A549 (cell line): ENCODE data around the gene ITGB7. TPM values are rescaled to one million over a fixed set of nuclear protein-coding genes. Genes with fewer than 3 reads are reported as not detected.

ENCODE experiments used
- ATAC-seq, 2 experiments: fragments of 200-7000 bp in 1 of 2; fragments of >200 bp in 1 of 2; cut with Nextera tagmentation in 1 of 2; cut with Tn5 transposase in 1 of 2; 3 replicates each; pipeline versions ENCODE4 v1.8.0 to v1.9.1; 2018 to 2020; ENCODE audit warnings: mild to moderate bottlenecking in 1 of 2, moderate library complexity in 1 of 2
- CTCF ChIA-PET: fragments of 300-600 bp; sonication (Branson Sonifier 250); formaldehyde crosslinking; extraction: SDS; loops from one replicate; lab custom pipeline; 2021; ENCODE audit warnings: antibody characterized with exemption, inconsistent platforms; lab: Yijun Ruan, JAX
- POLR2A ChIA-PET: fragments of 350-600 bp; formaldehyde crosslinking; extraction: SDS; loops from one replicate; lab custom pipeline; 2021; ENCODE audit warnings: antibody characterized with exemption, inconsistent platforms; lab: Yijun Ruan, JAX
- DNase-seq, 2 experiments: peaks; one replicate each; pipeline versions ENCODE4 v3.0.0 to v3.0.0-alpha.2; 2011 to 2016; ENCODE audit warnings: low read depth in 1 of 2, low spot score in 1 of 2
- FAIRE-seq: peaks from 2 replicates; lab custom pipeline; 2011; peaks lifted over from hg19 to GRCh38; lab: Jason Lieb, UNC
- H3K27ac ChIP-seq, 2 experiments: fragments of >200 bp; sonication (Bioruptor Twin); formaldehyde crosslinking; 3 replicates each; pipeline ENCODE4 v1.5.1; 2016 to 2017
- H3K4me1 ChIP-seq: fragments of >200 bp; sonication (Bioruptor Twin); formaldehyde crosslinking; 3 replicates; pipeline ENCODE4 v1.6.1; 2016
- H3K4me2 ChIP-seq: fragments of >200 bp; sonication (Bioruptor Twin); formaldehyde crosslinking; 3 replicates; pipeline ENCODE4 v1.6.1; 2016
- H3K4me3 ChIP-seq: fragments of >200 bp; sonication (Bioruptor Twin); formaldehyde crosslinking; 3 replicates; pipeline ENCODE4 v1.5.1; 2016
- H3K9me3 ChIP-seq: fragments of >200 bp; sonication (Bioruptor Twin); formaldehyde crosslinking; 3 replicates; pipeline ENCODE4 v1.6.1; 2016
- ATOH8 ChIP-seq: fragments of 250-450 bp; sonication (Bioruptor Pico); IDR thresholded peaks from 2 replicates; pipeline ENCODE4 v1.5.0; 2020; ENCODE audit warnings: low read depth, mild to moderate bottlenecking, moderate library complexity
- BHLHE40 ChIP-seq: IDR thresholded peaks from 2 replicates; pipeline ENCODE4 v1.6.1; 2012; ENCODE audit warnings: low read depth, low read length, inconsistent platforms
- CBX2 ChIP-seq: fragments of 200-600 bp; sonication (generic); IDR thresholded peaks from 2 replicates; pipeline ENCODE4 v1.6.1; 2016; ENCODE audit warnings: low read depth, mild to moderate bottlenecking, borderline replicate concordance
- CBX8 ChIP-seq: fragments of 200-600 bp; sonication (generic); IDR thresholded peaks from 2 replicates; pipeline ENCODE4 v1.6.1; 2016
- CHD2 ChIP-seq: fragments of 150-350 bp; IDR thresholded peaks from 2 replicates; pipeline ENCODE4 v1.6.1; 2014; ENCODE audit warnings: low read length; ENCODE audit not compliant: partially characterized antibody
- CHD4 ChIP-seq: fragments of 200-600 bp; sonication (generic); IDR thresholded peaks from 2 replicates; pipeline ENCODE4 v1.6.1; 2016; ENCODE audit warnings: antibody characterized with exemption, mild to moderate bottlenecking, borderline replicate concordance
- EHF ChIP-seq: fragments of 250-450 bp; sonication (Bioruptor Pico); IDR thresholded peaks from 2 replicates; pipeline ENCODE4 v1.5.0; 2020; ENCODE audit warnings: mild to moderate bottlenecking
- EP300 ChIP-seq, 2 experiments: fragments of >200 bp; sonication (Bioruptor Twin); formaldehyde crosslinking; IDR thresholded peaks; 2 replicates in 1 of 2; 3 replicates in 1 of 2; pipeline ENCODE4 v1.6.1; 2016 to 2017
- ESRRA ChIP-seq: fragments of 150-350 bp; IDR thresholded peaks from 2 replicates; pipeline ENCODE4 v1.6.1; 2014; ENCODE audit warnings: mild to moderate bottlenecking, low read length, borderline replicate concordance
- FOSL2 ChIP-seq, 2 experiments: fragments of 450-650 bp in 1 of 2; fragments of >200 bp in 1 of 2; sonication (Bioruptor Twin) in 1 of 2; formaldehyde crosslinking; IDR thresholded peaks; 2 replicates each; pipeline versions ENCODE4 v1.5.0 to v1.6.1; 2016 to 2020; ENCODE audit warnings: mild to moderate bottlenecking in 1 of 2, moderate library complexity in 1 of 2
- FOXS1 ChIP-seq: fragments of 250-450 bp; sonication (Bioruptor Pico); IDR thresholded peaks from 2 replicates; pipeline ENCODE4 v1.5.0; 2020; ENCODE audit warnings: mild to moderate bottlenecking, moderate library complexity
- HDAC2 ChIP-seq: fragments of 200-600 bp; sonication (generic); IDR thresholded peaks from 2 replicates; pipeline ENCODE4 v1.6.1; 2016
- HOXB13 ChIP-seq: fragments of 250-450 bp; sonication (Bioruptor Pico); IDR thresholded peaks from 2 replicates; pipeline ENCODE4 v1.5.0; 2020; ENCODE audit warnings: low read depth, mild to moderate bottlenecking, moderate library complexity
- HOXB5 ChIP-seq: fragments of 250-450 bp; sonication (Bioruptor Pico); IDR thresholded peaks from 2 replicates; pipeline ENCODE4 v1.5.0; 2020; ENCODE audit warnings: mild to moderate bottlenecking, moderate library complexity
- JUN ChIP-seq, 2 experiments: fragments of >200 bp; sonication (Bioruptor Twin); formaldehyde crosslinking; IDR thresholded peaks; 2 replicates in 1 of 2; 3 replicates in 1 of 2; pipeline ENCODE4 v1.6.1; 2016 to 2017
- KDM1A ChIP-seq: fragments of 200-600 bp; sonication (generic); IDR thresholded peaks from 2 replicates; pipeline ENCODE4 v1.6.1; 2016; ENCODE audit warnings: low read depth, mild to moderate bottlenecking
- MAX ChIP-seq: IDR thresholded peaks from 2 replicates; pipeline ENCODE4 v1.6.1; 2012
- NFE2L2 ChIP-seq: fragments of 150-350 bp; conservative IDR thresholded peaks from 2 replicates; pipeline ENCODE4 v1.6.1; 2014; ENCODE audit warnings: low read length
- NPAS2 ChIP-seq: fragments of 250-450 bp; sonication (Bioruptor Pico); IDR thresholded peaks from 2 replicates; pipeline ENCODE4 v1.8.0; 2022; ENCODE audit warnings: mild to moderate bottlenecking, moderate library complexity, borderline replicate concordance
- NR3C1 ChIP-seq: fragments of >200 bp; sonication (Bioruptor Twin); formaldehyde crosslinking; IDR thresholded peaks from 3 replicates; pipeline ENCODE4 v1.6.1; 2017
- POLR2A ChIP-seq: IDR thresholded peaks from 2 replicates; pipeline ENCODE4 v1.6.1; 2012; ENCODE audit warnings: mild to moderate bottlenecking, low read length
- POLR2AphosphoS2 ChIP-seq: conservative IDR thresholded peaks from 2 replicates; pipeline ENCODE4 v1.6.1; 2012; ENCODE audit warnings: low read length, improper control_type of control experiment, inconsistent platforms
- RARB ChIP-seq: fragments of 250-450 bp; sonication (Bioruptor Pico); IDR thresholded peaks from 2 replicates; pipeline ENCODE4 v1.8.0; 2021; ENCODE audit warnings: mild to moderate bottlenecking, moderate library complexity
- RCOR1 ChIP-seq: fragments of 150-350 bp; IDR thresholded peaks from 2 replicates; pipeline ENCODE4 v1.6.1; 2014; ENCODE audit warnings: antibody characterized with exemption, low read length, low read depth
- RFX5 ChIP-seq: fragments of 450-650 bp; IDR thresholded peaks from 2 replicates; pipeline ENCODE4 v1.7.1; 2014; ENCODE audit warnings: antibody characterized with exemption, mild to moderate bottlenecking, moderate library complexity
- SMC3 ChIP-seq: fragments of >200 bp; sonication (Bioruptor Twin); formaldehyde crosslinking; IDR thresholded peaks from 3 replicates; pipeline ENCODE4 v1.6.1; 2018; ENCODE audit warnings: inconsistent platforms
- SREBF2 ChIP-seq: fragments of 450-650 bp; IDR thresholded peaks from 2 replicates; pipeline ENCODE4 v1.6.1; 2014; ENCODE audit warnings: mild to moderate bottlenecking, moderate library complexity
- TFCP2L1 ChIP-seq: fragments of 250-450 bp; sonication (Bioruptor Pico); IDR thresholded peaks from 2 replicates; pipeline ENCODE4 v1.5.0; 2021; ENCODE audit warnings: mild to moderate bottlenecking
- TP53 ChIP-seq: fragments of 250-450 bp; sonication (Bioruptor Pico); IDR thresholded peaks from 2 replicates; pipeline ENCODE4 v1.5.0; 2021; ENCODE audit warnings: mild to moderate bottlenecking, moderate library complexity
- ZC3H11A ChIP-seq: fragments of 450-650 bp; IDR thresholded peaks from 2 replicates; pipeline ENCODE4 v1.6.1; 2014; ENCODE audit warnings: antibody characterized with exemption, mild to moderate bottlenecking
- ZFP36 ChIP-seq: fragments of 450-650 bp; IDR thresholded peaks from 2 replicates; pipeline ENCODE4 v1.6.1; 2014; ENCODE audit warnings: borderline replicate concordance; ENCODE audit not compliant: partially characterized antibody
- ZNF302 ChIP-seq: fragments of 250-450 bp; sonication (Bioruptor Pico); IDR thresholded peaks from 2 replicates; pipeline ENCODE4 v1.9.0; 2021; ENCODE audit warnings: inconsistent platforms, mild to moderate bottlenecking, moderate library complexity
- ZSCAN20 ChIP-seq: fragments of 250-450 bp; sonication (Bioruptor Pico); IDR thresholded peaks from 2 replicates; pipeline ENCODE4 v1.8.0; 2022; ENCODE audit warnings: mild to moderate bottlenecking, moderate library complexity
- WGBS: methylation state at CpG from one replicate; pipeline ENCODE4 v1.1.6; 2017; ENCODE audit errors: missing lambda C conversion rate; 5-methylcytosine and 5-hydroxymethylcytosine counted together
- polyA plus RNA-seq, 4 experiments: library from polyadenylated mRNA; depleted of rRNA in 3 of 4; stranded (reverse); fragments of >200 nt; fragmentation: RNase III in 1 of 4; extraction: RNeasy Plus Mini Kit Qiagen cat#74134 plus additional on column Dnase treatment in 1 of 4; gene quantifications; 2 replicates in 3 of 4; 3 replicates in 1 of 4; pipeline ENCODE4 v1.2.3, GENCODE V29; 2011 to 2017
- TF ChIP-seq, protein P1 (sequence below): fragments of 200-600 bp; sonication (generic); IDR thresholded peaks from 2 replicates; pipeline ENCODE4 v1.6.1; 2016; ENCODE audit warnings: antibody characterized with exemption, mild to moderate bottlenecking, moderate library complexity
- TF ChIP-seq, protein P2 (sequence below): fragments of 150-350 bp; IDR thresholded peaks from 2 replicates; pipeline ENCODE4 v1.6.1; 2014; ENCODE audit warnings: low read depth, mild to moderate bottlenecking, low read length
- TF ChIP-seq, protein P3 (sequence below): fragments of >200 bp; sonication (Bioruptor Twin); formaldehyde crosslinking; IDR thresholded peaks from 2 replicates; pipeline ENCODE4 v1.6.1; 2016
- TF ChIP-seq, protein P4 (sequence below): fragments of >200 bp; sonication (Bioruptor Twin); formaldehyde crosslinking; IDR thresholded peaks from 3 replicates; pipeline ENCODE4 v1.6.1; 2016

The ITGB7 gene
- polyA plus RNA-seq, 2 of the 4 experiments (the other 2 are of a cell fraction), result 0.54 to 0.56 TPM

DNA sequence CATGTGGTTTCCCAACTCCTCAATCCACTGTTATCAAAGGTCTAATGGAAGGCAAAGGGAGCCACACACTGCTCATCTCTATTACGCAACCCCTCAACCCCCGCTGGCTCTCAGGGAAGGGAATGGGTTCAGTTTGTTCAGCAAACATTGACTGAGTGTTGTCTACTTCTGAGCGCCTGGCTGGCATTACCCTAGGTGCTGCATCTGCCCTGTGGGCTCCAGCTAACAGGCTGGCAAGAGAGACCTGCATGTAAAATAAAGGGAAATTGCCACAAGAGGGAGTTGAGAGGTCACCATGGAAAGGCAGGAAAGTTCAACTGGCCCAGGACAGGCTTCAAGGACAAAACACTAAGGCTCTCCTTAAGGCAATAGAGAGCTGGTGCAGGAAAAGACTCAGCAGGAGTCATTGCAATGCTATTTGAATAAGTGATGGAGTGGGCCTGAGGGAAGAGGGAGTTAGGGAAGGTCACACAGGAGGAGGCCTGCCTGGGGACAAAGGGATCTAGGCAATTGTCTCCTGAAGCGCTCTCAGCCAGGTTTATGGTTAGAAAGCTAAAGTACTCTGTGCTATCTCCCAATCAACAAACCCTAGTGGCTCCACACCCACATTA, 32.1 kb downstream of the ITGB7 start:
- CTCF ChIA-PET, result interaction anchor here (0.7 to 36.2 kb wide), 17 partner anchors 10 to 223 kb away, joined by 3 to 646 read pairs (median 4); partner anchors contain the start of genes ESPL1 and ITGB7
- ATAC-seq (peak; percentile 88 to 91), DNase-seq (peak; percentile 72 to 94), FAIRE-seq (no peak)
- peak overlapping the region; percentile 61 for H3K4me2 ChIP-seq
- H3K27ac ChIP-seq, result peak overlapping the region; percentile 79
- H3K4me3 ChIP-seq, result no peak overlapping the region
- WGBS, result 7% methylated on average over 4 of the region's 4 CpGs
- POLR2A ChIA-PET, result interaction anchor here (0.7 to 1.4 kb wide), 4 partner anchors 15 to 120 kb away, joined by 3 to 4 read pairs (median 3); partner anchors contain the start of gene PFDN5
- no peaks in the 10 kb centered on the region for H3K9me3 ChIP-seq
- H3K4me1 ChIP-seq, result peaks cover 70% of the 10 kb centered on the region
- TF ChIP-seq CHD2, result no peak
- no peak for TF ChIP-seq CBX8
- no peak for TF ChIP-seq NFE2L2
- no peak for TF ChIP-seq POLR2A
- TF ChIP-seq, protein P1, sequence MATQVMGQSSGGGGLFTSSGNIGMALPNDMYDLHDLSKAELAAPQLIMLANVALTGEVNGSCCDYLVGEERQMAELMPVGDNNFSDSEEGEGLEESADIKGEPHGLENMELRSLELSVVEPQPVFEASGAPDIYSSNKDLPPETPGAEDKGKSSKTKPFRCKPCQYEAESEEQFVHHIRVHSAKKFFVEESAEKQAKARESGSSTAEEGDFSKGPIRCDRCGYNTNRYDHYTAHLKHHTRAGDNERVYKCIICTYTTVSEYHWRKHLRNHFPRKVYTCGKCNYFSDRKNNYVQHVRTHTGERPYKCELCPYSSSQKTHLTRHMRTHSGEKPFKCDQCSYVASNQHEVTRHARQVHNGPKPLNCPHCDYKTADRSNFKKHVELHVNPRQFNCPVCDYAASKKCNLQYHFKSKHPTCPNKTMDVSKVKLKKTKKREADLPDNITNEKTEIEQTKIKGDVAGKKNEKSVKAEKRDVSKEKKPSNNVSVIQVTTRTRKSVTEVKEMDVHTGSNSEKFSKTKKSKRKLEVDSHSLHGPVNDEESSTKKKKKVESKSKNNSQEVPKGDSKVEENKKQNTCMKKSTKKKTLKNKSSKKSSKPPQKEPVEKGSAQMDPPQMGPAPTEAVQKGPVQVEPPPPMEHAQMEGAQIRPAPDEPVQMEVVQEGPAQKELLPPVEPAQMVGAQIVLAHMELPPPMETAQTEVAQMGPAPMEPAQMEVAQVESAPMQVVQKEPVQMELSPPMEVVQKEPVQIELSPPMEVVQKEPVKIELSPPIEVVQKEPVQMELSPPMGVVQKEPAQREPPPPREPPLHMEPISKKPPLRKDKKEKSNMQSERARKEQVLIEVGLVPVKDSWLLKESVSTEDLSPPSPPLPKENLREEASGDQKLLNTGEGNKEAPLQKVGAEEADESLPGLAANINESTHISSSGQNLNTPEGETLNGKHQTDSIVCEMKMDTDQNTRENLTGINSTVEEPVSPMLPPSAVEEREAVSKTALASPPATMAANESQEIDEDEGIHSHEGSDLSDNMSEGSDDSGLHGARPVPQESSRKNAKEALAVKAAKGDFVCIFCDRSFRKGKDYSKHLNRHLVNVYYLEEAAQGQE, result no peak
- no peak for TF ChIP-seq SREBF2
- TF ChIP-seq FOSL2 (IDR thresholded peaks at IDR 0.05), result no peak
- TF ChIP-seq FOSL2 (CRISPR knock-in tag; IDR thresholded peaks at IDR 0.05), result peak; percentile 31
- no peak for TF ChIP-seq HOXB13 (CRISPR knock-in tag)
- no peak for TF ChIP-seq POLR2AphosphoS2
- TF ChIP-seq BHLHE40, result no peak
- TF ChIP-seq ATOH8, result no peak
- no peak for TF ChIP-seq CBX2
- TF ChIP-seq FOXS1 (CRISPR knock-in tag), result no peak
- no peak for TF ChIP-seq ZSCAN20 (CRISPR knock-in tag)
- no peak for TF ChIP-seq NR3C1
- no peak for TF ChIP-seq NPAS2 (CRISPR knock-in tag)
- no peak for TF ChIP-seq ZNF302 (CRISPR knock-in tag)
- TF ChIP-seq RFX5, result no peak
- TF ChIP-seq EHF (CRISPR knock-in tag), result no peak
- TF ChIP-seq HOXB5, result no peak
- TF ChIP-seq, protein P2, sequence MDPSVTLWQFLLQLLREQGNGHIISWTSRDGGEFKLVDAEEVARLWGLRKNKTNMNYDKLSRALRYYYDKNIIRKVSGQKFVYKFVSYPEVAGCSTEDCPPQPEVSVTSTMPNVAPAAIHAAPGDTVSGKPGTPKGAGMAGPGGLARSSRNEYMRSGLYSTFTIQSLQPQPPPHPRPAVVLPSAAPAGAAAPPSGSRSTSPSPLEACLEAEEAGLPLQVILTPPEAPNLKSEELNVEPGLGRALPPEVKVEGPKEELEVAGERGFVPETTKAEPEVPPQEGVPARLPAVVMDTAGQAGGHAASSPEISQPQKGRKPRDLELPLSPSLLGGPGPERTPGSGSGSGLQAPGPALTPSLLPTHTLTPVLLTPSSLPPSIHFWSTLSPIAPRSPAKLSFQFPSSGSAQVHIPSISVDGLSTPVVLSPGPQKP, result no peak
- no peak for TF ChIP-seq ZC3H11A
- peak in 1 of 2 experiments; percentile 57; a peak in 1 of 5 replicates for TF ChIP-seq EP300 (IDR thresholded peaks at IDR 0.05)
- TF ChIP-seq JUN (IDR thresholded peaks at IDR 0.05), result peak in 1 of 2 experiments; percentile 71; a peak in 3 of 5 replicates
- peak; percentile 57 for TF ChIP-seq SMC3
- no peak for TF ChIP-seq RARB (CRISPR knock-in tag)
- no peak for TF ChIP-seq CHD4
- TF ChIP-seq TP53 (CRISPR knock-in tag), result no peak
- TF ChIP-seq, protein P3, sequence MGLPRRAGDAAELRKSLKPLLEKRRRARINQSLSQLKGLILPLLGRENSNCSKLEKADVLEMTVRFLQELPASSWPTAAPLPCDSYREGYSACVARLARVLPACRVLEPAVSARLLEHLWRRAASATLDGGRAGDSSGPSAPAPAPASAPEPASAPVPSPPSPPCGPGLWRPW, result 0 out of 2 replicates have a peak, but pooled peaks have one; percentile 50
- TF ChIP-seq, protein P4, sequence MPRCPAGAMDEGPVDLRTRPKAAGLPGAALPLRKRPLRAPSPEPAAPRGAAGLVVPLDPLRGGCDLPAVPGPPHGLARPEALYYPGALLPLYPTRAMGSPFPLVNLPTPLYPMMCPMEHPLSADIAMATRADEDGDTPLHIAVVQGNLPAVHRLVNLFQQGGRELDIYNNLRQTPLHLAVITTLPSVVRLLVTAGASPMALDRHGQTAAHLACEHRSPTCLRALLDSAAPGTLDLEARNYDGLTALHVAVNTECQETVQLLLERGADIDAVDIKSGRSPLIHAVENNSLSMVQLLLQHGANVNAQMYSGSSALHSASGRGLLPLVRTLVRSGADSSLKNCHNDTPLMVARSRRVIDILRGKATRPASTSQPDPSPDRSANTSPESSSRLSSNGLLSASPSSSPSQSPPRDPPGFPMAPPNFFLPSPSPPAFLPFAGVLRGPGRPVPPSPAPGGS, result 0 out of 3 replicates have a peak, but pooled peaks have one; percentile 37
- TF ChIP-seq HDAC2, result no peak
- peak; percentile 90 for TF ChIP-seq ESRRA
- TF ChIP-seq RCOR1, result no peak
- no peak for TF ChIP-seq ZFP36
- peak; percentile 65 for TF ChIP-seq MAX
- TF ChIP-seq KDM1A, result no peak
- TF ChIP-seq TFCP2L1 (CRISPR knock-in tag), result no peak
